ENCODE data around the gene EEF2K.

EEF2K gene

GRCh38 chr16:22336581-22336980, 130.5 kb downstream of the EEF2K start:
- DNase-seq (ENCODE audit: low read depth) = no peak

GRCh38 chr16:22337045-22337444, 131.0 kb downstream of the EEF2K start:
- no peak for DNase-seq (ENCODE audit: low read depth)

- no peak for DNase-seq (ENCODE audit: low read depth)
Observed at GRCh38 chr16:22337849-22338635, 132.0 kb downstream of the EEF2K start.
